GM12801 (cell line): ENCODE data around the gene ARHGAP6.

ENCODE experiments used
- TF ChIP-seq, protein P1 (sequence below): IDR thresholded peaks from one replicate; pipeline ENCODE4 v1.5.1; 2011; ENCODE audit warnings: control low read depth; ENCODE audit not compliant: insufficient read length; ENCODE audit errors: extremely low read depth

The ARHGAP6 gene

GRCh38 chrX:11365426-11365825 is 300.3 kb downstream of the ARHGAP6 start:
- TF ChIP-seq, protein P1, sequence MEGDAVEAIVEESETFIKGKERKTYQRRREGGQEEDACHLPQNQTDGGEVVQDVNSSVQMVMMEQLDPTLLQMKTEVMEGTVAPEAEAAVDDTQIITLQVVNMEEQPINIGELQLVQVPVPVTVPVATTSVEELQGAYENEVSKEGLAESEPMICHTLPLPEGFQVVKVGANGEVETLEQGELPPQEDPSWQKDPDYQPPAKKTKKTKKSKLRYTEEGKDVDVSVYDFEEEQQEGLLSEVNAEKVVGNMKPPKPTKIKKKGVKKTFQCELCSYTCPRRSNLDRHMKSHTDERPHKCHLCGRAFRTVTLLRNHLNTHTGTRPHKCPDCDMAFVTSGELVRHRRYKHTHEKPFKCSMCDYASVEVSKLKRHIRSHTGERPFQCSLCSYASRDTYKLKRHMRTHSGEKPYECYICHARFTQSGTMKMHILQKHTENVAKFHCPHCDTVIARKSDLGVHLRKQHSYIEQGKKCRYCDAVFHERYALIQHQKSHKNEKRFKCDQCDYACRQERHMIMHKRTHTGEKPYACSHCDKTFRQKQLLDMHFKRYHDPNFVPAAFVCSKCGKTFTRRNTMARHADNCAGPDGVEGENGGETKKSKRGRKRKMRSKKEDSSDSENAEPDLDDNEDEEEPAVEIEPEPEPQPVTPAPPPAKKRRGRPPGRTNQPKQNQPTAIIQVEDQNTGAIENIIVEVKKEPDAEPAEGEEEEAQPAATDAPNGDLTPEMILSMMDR = no peak

- TF ChIP-seq, protein P1 = no peak
Observed at GRCh38 chrX:11364835-11365234, 300.9 kb downstream of the ARHGAP6 start.

DNA sequence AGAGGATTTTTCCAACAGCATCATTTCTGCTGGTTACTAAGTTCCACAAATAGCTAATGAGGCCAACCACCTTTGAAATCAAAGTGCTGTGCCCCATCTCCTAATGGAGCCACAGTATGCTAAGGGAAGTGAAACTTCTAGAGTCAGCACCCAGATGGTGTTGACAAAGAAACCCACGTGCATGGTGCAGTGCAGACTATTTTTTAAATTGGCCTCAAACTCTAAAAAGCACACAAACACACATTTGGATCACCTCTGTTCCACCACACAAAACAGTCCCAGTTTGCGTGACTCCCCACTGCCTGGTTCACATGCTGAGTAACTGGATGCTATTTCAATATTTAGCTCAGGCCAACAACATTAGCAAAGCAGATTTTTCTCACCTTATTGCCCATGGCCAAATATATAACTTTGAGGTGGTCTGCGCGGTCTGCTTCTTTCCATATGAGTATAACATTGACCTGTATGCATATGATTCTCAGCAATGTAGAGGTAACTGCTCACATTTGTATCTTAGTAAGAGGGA is 302.6 kb downstream of the ARHGAP6 start:
- TF ChIP-seq, protein P1 = no peak

GRCh38 chrX:11355259-11355909 is 310.3 kb downstream of the ARHGAP6 start:
- TF ChIP-seq, protein P1 = no peak

- TF ChIP-seq, protein P1 = no peak
Observed at GRCh38 chrX:11352296-11352741, 313.4 kb downstream of the ARHGAP6 start.

DNA sequence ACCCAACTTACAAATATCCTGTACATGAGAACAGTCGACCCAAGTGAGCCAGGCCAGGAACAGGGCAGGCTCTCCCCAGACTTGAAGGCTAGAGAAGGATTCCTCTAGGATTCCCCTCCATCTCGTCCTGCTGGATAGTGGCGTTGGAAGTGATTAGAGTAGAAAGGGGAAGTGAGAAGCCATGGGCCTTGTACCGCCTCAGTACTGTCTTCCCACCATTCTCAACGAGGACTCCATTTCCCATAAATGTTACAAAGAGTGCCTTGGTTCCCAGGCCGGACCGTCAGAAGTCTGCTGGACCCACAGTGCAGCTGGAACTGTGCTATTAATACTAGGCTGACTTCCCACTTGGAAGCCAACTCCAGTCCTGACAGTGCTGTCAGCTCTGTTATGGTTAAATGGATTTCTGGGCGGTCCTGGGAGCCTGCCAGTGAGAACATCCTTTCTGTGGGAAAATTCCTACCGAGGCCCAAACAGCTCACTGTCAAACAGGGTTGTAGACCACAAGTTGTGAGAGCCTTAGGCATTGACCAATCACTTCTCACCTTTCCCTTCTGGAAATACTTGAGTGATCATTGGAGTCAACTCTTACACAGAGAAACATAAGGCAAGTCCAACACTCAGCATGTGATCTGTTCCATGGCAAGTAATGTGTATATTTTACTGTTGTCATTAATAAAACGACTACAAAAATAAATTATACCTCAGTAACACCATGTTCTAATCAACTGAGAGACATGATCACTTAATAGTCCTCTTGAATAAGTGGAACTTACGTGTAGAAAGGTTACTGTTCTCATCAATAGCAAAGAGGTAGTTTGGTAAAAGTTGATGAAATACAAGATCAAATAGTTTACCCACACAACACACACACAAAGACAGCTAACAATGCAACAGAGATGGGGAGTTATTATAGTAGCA is 314.1 kb downstream of the ARHGAP6 start:
- TF ChIP-seq, protein P1 = no peak

GRCh38 chrX:11349661-11350337 is 315.9 kb downstream of the ARHGAP6 start:
- TF ChIP-seq, protein P1 = no peak
